Measurements from ENCODE around the gene SMAD5. TPM values are rescaled to one million over a fixed set of nuclear protein-coding genes. Genes with fewer than 3 reads are reported as not detected.

The SMAD5 gene
- total RNA-seq = 69.0 and 78.0 TPM in 2 replicates

DNA sequence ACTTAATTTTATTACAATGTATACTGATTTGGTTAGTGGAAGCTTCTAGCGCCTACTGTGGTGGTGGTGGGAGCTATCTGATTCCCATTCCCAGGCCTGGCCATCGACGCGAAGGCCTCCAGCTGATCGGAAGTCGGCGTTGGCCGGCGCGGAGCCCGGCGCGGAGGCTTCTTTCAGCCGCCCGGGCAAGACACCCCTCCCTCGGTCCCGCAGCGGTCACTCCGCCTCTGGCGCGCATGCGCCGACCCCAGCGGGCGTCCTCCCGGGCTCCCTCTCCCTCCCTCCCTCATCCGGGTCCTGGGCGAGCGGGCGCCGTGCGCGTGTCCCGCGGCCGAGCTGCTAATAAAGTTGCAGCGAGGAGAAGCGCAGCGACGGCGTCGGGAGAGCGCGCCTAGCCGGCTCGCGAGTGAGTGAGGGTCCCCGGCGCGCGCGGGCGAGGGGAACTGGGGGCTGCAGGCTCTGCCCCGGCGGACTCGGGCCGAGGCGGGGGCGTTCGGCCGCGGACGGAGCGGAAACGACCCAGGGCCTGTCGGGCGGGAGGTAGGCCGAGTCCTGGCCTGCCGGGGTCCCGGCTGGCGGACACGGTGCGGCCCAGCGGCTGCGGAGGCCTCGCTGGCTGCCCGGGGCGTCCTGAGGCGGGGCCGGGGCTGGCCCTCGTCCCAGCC lies at the start of gene SMAD5:
Gene SMAD5, plus strand, starts transcription at position 289 of the 665 bp plus-strand sequence. CDS start 20,916 bp downstream, outside the sequence.

DNA sequence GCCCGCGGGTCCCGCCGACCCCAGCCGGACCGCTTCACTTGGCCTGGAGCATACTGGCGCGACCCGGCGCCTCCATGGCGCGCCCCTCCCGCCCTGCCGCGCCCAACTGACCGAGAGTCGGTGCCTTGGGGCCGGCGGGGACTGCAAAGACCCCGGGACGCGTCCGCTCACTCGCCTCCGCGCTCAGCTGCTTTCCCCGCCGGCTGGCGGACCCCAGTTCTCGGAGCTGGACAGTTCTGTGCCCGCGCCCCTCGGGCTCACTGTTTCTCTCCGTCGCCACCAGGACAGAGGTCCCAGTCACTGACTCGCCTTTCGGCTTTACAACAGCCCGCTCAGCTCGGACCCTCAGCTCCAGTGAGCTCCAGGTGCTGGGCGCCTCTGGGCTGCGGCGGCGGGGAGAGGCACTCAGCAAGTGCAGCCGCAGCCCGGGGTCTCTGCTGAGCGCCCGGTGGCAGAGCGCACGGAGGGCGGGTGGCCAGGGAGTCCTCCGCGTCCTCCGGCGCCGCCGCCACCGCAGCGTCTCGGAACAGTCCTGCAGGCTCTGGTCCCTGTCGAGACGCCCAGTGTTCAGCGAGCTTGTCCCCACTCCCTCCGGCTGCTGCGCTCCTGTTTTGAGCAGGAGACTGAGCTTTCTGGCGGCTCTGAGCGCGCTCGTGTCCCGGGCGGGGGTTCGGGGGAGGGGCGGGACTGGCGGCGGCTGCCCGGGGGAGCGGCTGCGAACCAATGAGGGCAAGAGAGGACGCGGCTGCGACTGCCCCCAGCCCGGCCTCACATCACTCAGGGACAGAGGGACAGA lies 60.1 kb downstream of the SMAD5 start, which contains the start of gene SMIM32:
Gene SMIM32, minus strand, starts transcription at position 637 of the 796 bp plus-strand sequence. CDS start 638 bp downstream, outside the sequence.

Small RNAs within 50 kb of the gene (small RNA-seq; reads per million reads assigned to genes)
- gene RF02173 (not detected), gene RF02175 (not detected), gene RF02176 (not detected)

Other genes with a start within 250 kb of the SMAD5 start
- not detected in 2 replicates for gene IL9, start 237.0 kb upstream of the SMAD5 start, total RNA-seq
- gene LECT2, start 177.9 kb upstream of the SMAD5 start, total RNA-seq = not detected in 2 replicates
- 464 and 600 TPM in 2 replicates for gene TGFBI, start 103.9 kb upstream of the SMAD5 start, total RNA-seq
- gene SMIM32, start 60.3 kb downstream of the SMAD5 start, total RNA-seq = not detected in 2 replicates
- gene TRPC7, start 232.7 kb downstream of the SMAD5 start, total RNA-seq = not detected in 2 replicates

Measured in hair follicle dermal papilla cell (primary cell).